AG10803 (cell line): ENCODE measurements around the gene SERHL2.
"Not testable (repeated sequence)": the region's sequence is repeated elsewhere in the genome, so short reads cannot be mapped to it uniquely, and the experiment has no call there.

Experiments used
- DNase-seq: peaks from one replicate; pipeline ENCODE4 v3.0.0; 2010; ENCODE audit warnings: low read depth
- H3K4me3 ChIP-seq: 2 replicates; pipeline ENCODE4 v1.5.1; 2011; ENCODE audit warnings: mild to moderate bottlenecking, low read length, control low read depth
- TF ChIP-seq, protein P1 (sequence below): conservative IDR thresholded peaks from 2 replicates; pipeline ENCODE4 v1.5.1; 2011; ENCODE audit warnings: mild to moderate bottlenecking, low read length, control low read depth, inconsistent platforms

SERHL2 gene

DNA sequence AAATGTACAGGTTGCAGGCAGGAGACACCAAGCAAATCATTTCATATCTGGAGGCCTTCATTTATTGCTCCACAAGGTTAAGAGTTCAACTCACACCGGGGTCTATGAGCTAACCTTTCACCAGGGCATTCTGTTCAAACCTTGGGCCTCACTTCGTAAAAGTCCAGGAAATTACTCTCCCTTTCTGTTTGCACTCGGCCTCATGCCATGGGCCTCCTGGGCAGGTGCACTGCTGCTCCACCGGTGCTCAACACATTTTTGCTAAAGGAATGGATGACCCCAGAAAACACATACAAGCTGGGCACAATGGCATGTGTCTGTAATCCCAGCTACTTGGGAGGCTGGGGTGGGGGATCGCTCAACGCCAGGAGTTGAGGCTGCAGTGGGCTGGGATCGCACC lies 17.6 kb upstream of the SERHL2 start:
- H3K4me3 ChIP-seq = no peak overlapping the region
- no peak for DNase-seq
- TF ChIP-seq, protein P1, sequence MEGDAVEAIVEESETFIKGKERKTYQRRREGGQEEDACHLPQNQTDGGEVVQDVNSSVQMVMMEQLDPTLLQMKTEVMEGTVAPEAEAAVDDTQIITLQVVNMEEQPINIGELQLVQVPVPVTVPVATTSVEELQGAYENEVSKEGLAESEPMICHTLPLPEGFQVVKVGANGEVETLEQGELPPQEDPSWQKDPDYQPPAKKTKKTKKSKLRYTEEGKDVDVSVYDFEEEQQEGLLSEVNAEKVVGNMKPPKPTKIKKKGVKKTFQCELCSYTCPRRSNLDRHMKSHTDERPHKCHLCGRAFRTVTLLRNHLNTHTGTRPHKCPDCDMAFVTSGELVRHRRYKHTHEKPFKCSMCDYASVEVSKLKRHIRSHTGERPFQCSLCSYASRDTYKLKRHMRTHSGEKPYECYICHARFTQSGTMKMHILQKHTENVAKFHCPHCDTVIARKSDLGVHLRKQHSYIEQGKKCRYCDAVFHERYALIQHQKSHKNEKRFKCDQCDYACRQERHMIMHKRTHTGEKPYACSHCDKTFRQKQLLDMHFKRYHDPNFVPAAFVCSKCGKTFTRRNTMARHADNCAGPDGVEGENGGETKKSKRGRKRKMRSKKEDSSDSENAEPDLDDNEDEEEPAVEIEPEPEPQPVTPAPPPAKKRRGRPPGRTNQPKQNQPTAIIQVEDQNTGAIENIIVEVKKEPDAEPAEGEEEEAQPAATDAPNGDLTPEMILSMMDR = no peak

DNA sequence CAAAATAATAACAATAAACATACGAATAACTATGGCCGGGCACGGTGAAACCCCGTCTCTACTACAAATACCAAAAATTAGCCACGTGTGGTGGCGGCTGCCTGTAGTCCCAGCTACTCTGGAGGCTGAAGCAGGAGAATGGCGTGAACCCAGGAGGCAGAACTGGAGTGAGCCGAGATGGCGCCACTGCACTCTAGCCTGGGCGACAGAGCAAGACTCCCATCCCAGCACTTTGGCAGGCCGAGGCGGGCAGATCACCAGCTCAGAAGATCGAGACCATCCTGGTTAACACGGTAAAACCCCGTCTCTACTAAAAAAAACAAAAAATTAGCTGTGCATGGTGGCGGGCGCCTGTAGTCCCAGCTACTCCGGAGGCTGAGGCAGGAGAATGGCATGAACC lies 17.1 kb upstream of the SERHL2 start:
- H3K4me3 ChIP-seq, DNase-seq: not testable (repeated sequence)

DNA sequence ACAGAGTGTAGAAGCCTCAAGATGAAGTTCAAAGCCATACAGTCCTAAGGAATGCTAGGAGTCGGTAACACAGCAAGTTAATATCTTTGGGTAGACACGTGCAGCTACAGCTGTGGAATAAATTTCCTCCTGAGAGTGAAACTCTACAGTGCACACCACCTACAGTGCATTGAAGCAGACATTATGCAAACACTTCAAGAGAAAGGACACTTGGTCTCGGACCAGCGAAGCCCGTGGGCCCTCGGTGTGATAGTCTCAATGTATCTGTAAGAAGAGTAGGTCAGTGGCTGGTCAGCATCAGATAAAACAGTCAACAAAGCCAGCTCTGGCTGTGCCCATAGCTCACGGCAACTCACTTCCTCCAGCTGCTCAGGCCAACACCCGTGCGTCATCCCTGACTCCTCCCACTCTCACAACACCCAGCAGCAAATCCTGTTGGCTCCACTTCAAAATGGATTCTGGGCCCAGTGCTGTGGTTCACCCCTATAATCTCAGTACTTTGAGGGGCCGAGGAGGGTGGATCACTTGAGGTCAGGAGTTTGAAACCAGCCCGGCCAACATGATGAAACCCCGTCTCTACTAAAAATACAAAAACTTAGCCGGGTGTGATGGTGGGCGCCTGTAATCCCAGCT lies 16.4 kb upstream of the SERHL2 start:
- H3K4me3 ChIP-seq, DNase-seq: not testable (repeated sequence)

DNA sequence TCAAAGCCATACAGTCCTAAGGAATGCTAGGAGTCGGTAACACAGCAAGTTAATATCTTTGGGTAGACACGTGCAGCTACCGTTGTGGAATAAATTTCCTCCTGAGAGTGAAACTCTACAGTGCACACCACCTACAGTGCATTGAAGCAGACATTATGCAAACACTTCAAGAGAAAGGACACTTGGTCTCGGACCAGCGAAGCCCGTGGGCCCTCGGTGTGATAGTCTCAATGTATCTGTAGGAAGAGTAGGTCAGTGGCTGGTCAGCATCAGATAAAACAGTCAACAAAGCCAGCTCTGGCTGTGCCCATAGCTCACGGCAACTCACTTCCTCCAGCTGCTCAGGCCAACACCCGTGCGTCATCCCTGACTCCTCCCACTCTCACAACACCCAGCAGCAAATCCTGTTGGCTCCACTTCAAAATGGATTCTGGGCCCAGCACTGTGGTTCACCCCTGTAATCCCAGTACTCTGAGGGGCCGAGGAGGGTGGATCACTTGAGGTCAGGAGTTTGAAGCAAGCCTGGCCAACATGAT lies 14.5 kb upstream of the SERHL2 start:
- not testable (repeated sequence) for DNase-seq, H3K4me3 ChIP-seq

DNA sequence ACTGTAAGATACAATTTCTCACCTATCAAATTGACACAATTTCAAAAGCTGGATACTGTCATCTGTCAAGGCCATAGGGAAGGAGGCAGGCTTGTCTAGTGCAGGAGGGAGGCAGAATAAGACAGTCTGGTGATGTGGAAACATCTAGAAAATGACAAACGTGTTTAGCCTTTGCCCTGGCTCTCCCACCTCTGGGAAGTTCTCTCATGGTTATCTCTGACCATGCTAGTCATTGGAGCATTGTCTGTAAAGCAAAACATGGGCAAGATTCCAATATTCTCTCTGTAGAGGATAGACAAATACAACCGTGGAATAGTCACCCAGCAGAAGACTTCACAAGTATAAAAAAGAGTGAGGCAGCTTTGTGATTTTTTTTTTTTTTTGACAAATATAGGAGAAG lies 9.1 kb upstream of the SERHL2 start:
- DNase-seq = no peak
- TF ChIP-seq, protein P1 = no peak
- no peak overlapping the region for H3K4me3 ChIP-seq

DNA sequence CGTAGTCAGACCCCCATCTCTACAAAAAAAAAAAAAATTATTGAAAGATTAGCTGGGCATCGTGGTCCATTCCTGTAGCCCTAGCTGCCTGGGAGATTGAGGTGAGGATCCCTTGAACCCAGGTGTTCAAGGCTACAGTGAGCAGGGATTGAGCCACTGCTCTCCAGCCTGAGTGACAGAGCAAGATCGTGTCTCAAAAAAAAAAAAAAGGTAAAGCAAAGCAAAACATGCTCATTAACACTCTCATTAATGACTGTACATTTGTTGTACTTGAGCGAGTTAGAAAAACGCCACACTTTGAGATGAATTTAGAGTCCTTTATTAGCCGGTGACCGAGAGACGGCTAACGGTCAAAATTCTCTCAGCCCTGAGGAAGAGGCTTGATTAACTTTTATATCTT lies 6.2 kb upstream of the SERHL2 start:
- TF ChIP-seq, protein P1 = no peak
- H3K4me3 ChIP-seq = no peak overlapping the region
- DNase-seq = no peak

DNA sequence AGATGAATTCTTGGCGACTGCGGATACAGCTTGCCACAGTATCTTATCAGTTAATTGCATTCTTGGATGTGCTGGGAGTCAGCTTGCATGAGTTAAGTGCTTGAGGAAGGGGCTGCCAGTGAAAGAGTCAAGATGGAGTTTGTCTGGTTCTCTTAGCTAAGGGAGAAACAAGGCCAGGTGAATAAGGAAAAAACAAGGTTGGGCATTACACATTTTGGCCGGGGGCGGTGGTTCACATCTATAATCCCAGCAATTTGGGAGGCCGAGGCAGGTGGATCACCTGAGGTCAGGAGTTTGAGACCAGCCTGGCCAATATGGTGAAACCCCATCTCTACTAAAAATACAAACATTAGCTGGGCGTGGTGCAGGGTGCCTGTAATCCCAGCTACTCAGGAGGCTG lies 5.6 kb upstream of the SERHL2 start:
- not testable (repeated sequence) for H3K4me3 ChIP-seq, DNase-seq

DNA sequence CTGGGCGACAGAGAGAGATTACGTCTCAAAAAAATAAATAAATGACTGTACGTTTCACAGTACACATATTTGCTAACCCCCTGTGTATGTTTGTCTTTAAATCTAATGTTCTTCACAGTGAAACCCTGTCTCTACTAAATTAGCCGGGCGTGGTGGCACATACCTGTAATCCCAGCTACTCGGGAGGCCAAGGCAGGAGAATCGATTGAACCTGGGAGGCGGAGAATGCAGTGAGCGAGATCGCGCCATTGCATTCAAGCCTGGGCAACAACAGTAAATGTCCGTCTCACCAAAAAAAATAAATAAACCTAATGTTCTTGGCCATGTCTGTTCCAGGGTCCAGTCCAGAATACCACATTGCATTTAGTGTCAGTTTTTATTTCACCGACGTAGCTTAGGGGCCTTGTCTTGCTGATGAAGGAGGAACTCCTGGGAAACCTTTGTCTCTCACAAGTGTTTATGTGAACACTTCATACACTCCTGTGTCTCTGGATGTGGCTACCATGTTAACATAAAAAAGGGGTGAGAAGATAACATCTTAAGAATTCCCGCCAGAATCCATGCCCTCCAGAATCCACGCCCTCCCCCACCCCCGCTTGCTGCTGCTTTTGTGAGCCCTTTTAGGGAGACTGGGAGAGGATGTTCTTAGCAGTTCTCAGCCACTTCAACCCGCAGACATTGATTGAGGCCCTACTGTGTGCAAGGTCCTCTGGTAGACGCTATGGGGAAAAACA lies 5.0 kb upstream of the SERHL2 start:
- TF ChIP-seq, protein P1 = no peak
- DNase-seq = no peak
- H3K4me3 ChIP-seq = no peak overlapping the region

DNA sequence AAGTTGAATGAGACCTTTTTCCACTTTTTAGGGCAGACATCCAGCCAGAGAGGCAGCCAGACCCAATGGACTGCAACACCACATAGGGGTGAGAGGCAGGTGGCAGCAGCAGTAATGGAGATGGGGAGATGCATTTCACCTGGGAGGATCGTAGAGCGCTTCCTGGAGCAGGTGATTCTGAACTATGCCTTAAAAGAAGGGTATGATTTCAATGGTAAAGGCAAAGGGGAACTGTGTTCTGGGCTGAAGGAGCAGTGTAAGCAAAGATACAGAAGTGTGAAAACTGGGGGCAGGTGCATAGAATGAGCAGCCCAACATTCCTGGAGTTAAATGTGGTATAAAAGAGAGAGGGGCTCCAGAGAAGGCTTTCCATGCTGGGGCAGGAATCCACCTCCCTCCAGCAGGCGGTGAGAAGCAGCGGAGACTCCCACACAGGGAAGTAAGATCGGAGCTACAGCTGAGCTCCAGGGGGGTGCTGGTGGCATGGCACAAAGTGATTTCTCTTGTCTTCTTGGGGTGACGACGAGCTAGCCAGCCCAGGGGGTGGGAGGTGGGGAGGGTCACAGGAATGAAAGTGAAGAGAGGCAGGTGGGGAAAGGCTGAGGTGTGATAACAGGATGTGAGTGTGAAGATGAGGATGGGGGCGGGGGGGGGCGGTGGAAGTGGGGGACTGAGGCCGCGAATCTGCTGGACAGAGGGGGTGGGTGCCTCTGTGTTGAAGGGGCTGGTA lies 4.3 kb upstream of the SERHL2 start:
- DNase-seq = no peak
- H3K4me3 ChIP-seq = no peak overlapping the region
- TF ChIP-seq, protein P1 = no peak

DNA sequence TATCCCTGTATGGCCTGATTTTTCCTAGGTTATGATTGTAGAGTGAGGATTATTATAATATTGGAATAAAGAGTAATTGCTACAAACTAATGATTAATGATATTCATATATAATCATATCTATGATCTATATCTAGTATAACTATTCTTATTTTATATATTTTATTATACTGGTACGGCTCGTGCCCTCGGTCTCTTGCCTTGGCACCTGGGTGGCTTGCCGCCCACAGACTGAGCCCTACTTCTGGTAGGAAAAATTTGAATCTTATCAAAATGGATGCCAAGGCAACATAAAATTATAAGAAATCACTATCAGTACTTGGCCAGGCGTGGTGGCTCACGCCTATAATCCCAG lies 1.5 kb upstream of the SERHL2 start:
- not testable (repeated sequence) for H3K4me3 ChIP-seq, DNase-seq
